K562 (cell line): ENCODE measurements around the gene ERVFRD-1. TPM values are rescaled to one million over a fixed set of nuclear protein-coding genes. Genes with fewer than 3 reads are reported as not detected.

Experiments
- ATAC-seq: fragments of 200-7000 bp; cut with Tn5 transposase; 3 replicates; pipeline ENCODE4 v1.9.1; 2020; ENCODE audit warnings: moderate library complexity
- BruUV-seq: library from RNA; stranded (reverse); fragments of 400-500 nt; replicated peaks from 2 replicates; lab custom pipeline; 2021; lab: Mats Ljungman, UMichigan
- CTCF ChIA-PET: fragments of 300-600 bp; formaldehyde crosslinking; extraction: SDS; loops from one replicate; lab custom pipeline; 2021; ENCODE audit warnings: low intra/inter-chr PET ratio; lab: Yijun Ruan, JAX
- POLR2A ChIA-PET: fragments of 300-600, 350-650 bp; sonication (Branson Sonifier 250); formaldehyde crosslinking; extraction: SDS; loops from one replicate; lab custom pipeline; 2021; ENCODE audit warnings: antibody characterized with exemption, inconsistent platforms; lab: Yijun Ruan, JAX
- DNase-seq, 4 experiments: peaks; one replicate each; pipeline versions ENCODE4 v3.0.0 to v3.0.0-alpha.2; 2011 to 2018; ENCODE audit warnings: low spot score in 3 of 4, mixed read lengths in 3 of 4; ENCODE audit errors: extremely low read depth in 1 of 4
- FAIRE-seq: peaks from 2 replicates; lab custom pipeline; 2011; peaks lifted over from hg19 to GRCh38; lab: Jason Lieb, UNC
- H2AFZ ChIP-seq: 2 replicates; pipeline ENCODE4 v1.6.0; 2011; ENCODE audit warnings: low read depth, low read length, control low read depth, inconsistent platforms
- H3K27ac ChIP-seq: fragments of 200-600 bp; 3 replicates; pipeline ENCODE4 v1.8.0; 2011; ENCODE audit warnings: low read depth, mild to moderate bottlenecking, control low read depth, inconsistent platforms, low read length, moderate library complexity, mixed read lengths; ENCODE audit errors: extremely low read depth
- H3K27me3 ChIP-seq, 2 experiments: fragments of 300-600 bp in 1 of 2; 2 replicates in 1 of 2; 3 replicates in 1 of 2; pipeline versions ENCODE4 v1.6.0 to v1.8.0; 2011; ENCODE audit warnings: inconsistent platforms in 2 of 2, low read length in 2 of 2, mild to moderate bottlenecking in 1 of 2, mixed read lengths in 1 of 2, moderate library complexity in 1 of 2; ENCODE audit not compliant: control insufficient read depth in 2 of 2, insufficient read depth in 2 of 2
- H3K36me3 ChIP-seq: fragments of 300-600 bp; 3 replicates; pipeline ENCODE4 v1.8.0; 2011; ENCODE audit warnings: mild to moderate bottlenecking, low read length, inconsistent platforms; ENCODE audit not compliant: control insufficient read depth, insufficient read depth
- H3K4me1 ChIP-seq, 2 experiments: fragments of 200-600 bp in 1 of 2; replicated peaks in 1 of 2; 2 replicates in 1 of 2; 3 replicates in 1 of 2; pipeline versions ENCODE4 v1.5.1 to v1.8.0; 2011; ENCODE audit warnings: inconsistent platforms in 2 of 2, low read length in 2 of 2, mild to moderate bottlenecking in 1 of 2, mixed read lengths in 1 of 2, moderate library complexity in 1 of 2; ENCODE audit not compliant: control insufficient read depth in 2 of 2, insufficient read depth in 2 of 2
- H3K4me2 ChIP-seq: 2 replicates; pipeline ENCODE4 v1.6.1; 2011; ENCODE audit warnings: low read length, control low read depth, inconsistent platforms, mixed read lengths; ENCODE audit not compliant: insufficient read depth
- H3K4me3 ChIP-seq: fragments of 200-600 bp; sonication (generic), shearing (Covaris generic); 2 replicates; pipeline ENCODE4 v1.5.1; 2016; ENCODE audit warnings: control low read depth, inconsistent platforms
- H3K79me2 ChIP-seq: fragments of 200-600 bp; 3 replicates; pipeline ENCODE4 v1.8.0; 2011; ENCODE audit warnings: low read length, inconsistent platforms; ENCODE audit not compliant: control insufficient read depth, insufficient read depth
- H3K9ac ChIP-seq, 2 experiments: 2 replicates each; pipeline versions ENCODE4 v1.6.0 to v1.6.1; 2011; ENCODE audit warnings: low read depth in 2 of 2, low read length in 2 of 2, control low read depth in 1 of 2, inconsistent platforms in 1 of 2, mild to moderate bottlenecking in 1 of 2, mixed read lengths in 1 of 2; ENCODE audit not compliant: insufficient read depth in 1 of 2
- H3K9me1 ChIP-seq: one replicate; pipeline ENCODE4 v1.6.0; 2011; ENCODE audit warnings: inconsistent platforms, mild to moderate bottlenecking, low read length, moderate library complexity; ENCODE audit not compliant: control insufficient read depth, insufficient read depth
- H3K9me3 ChIP-seq: replicated peaks from 2 replicates; pipeline ENCODE4 v1.5.1; 2011; ENCODE audit warnings: low read depth, low read length, inconsistent platforms; ENCODE audit not compliant: control insufficient read depth, insufficient read depth
- H4K20me1 ChIP-seq: replicated peaks from 2 replicates; pipeline ENCODE4 v1.6.1; 2011; ENCODE audit warnings: low read length, inconsistent platforms, mixed read lengths; ENCODE audit not compliant: control insufficient read depth, insufficient read depth
- BRCA1 ChIP-seq, 2 experiments: fragments of 450-650 bp in 1 of 2; sonication (generic) in 1 of 2; formaldehyde crosslinking in 1 of 2; IDR thresholded peaks; 2 replicates each; pipeline versions ENCODE4 v1.5.0 to v1.6.1; 2017 to 2020; ENCODE audit warnings: mild to moderate bottlenecking in 1 of 2, missing genetic modification reagents in 1 of 2
- EGR1 ChIP-seq: fragments of 450-650 bp; conservative IDR thresholded peaks from 2 replicates; pipeline ENCODE4 v1.6.1; 2017; ENCODE audit warnings: mild to moderate bottlenecking
- FOXA3 ChIP-seq, 2 experiments: fragments of 450-650 bp in 1 of 2; sonication (generic) in 1 of 2; formaldehyde crosslinking; IDR thresholded peaks in 1 of 2; conservative IDR thresholded peaks in 1 of 2; 2 replicates each; pipeline versions ENCODE4 v1.4.0 to v1.8.0; 2020 to 2022; ENCODE audit warnings: mild to moderate bottlenecking in 2 of 2, missing genetic modification reagents in 1 of 2
- FOXK2 ChIP-seq, 2 experiments: fragments of 450-650 bp; IDR thresholded peaks in 1 of 2; conservative IDR thresholded peaks in 1 of 2; 2 replicates each; pipeline ENCODE4 v1.6.1; 2016; ENCODE audit warnings: low read depth in 2 of 2, mild to moderate bottlenecking in 1 of 2
- GATAD2B ChIP-seq: fragments of 450-650 bp; IDR thresholded peaks from 2 replicates; pipeline ENCODE4 v1.6.1; 2017; ENCODE audit warnings: mild to moderate bottlenecking, borderline replicate concordance
- HBP1 ChIP-seq: fragments of 450-650 bp; formaldehyde crosslinking; IDR thresholded peaks from 2 replicates; pipeline ENCODE4 v1.4.0; 2022; ENCODE audit warnings: missing genetic modification characterization
- MAFK ChIP-seq: IDR thresholded peaks from 2 replicates; pipeline ENCODE4 v1.6.1; 2011; ENCODE audit warnings: low read length, improper control_type of control experiment
- NR0B1 ChIP-seq: fragments of 450-650 bp; IDR thresholded peaks from one replicate; pipeline ENCODE4 v1.6.1; 2018; ENCODE audit warnings: mild to moderate bottlenecking, moderate library complexity; ENCODE audit not compliant: partially characterized antibody
- POLR2AphosphoS2 ChIP-seq: IDR thresholded peaks from 2 replicates; pipeline ENCODE4 v1.6.1; 2012; ENCODE audit warnings: low read length, improper control_type of control experiment
- PPARD ChIP-seq: fragments of 250-450 bp; sonication (Bioruptor Pico); IDR thresholded peaks from 2 replicates; pipeline ENCODE4 v1.8.0; 2022; ENCODE audit warnings: inconsistent platforms, mild to moderate bottlenecking, moderate library complexity
- RBBP5 ChIP-seq: fragments of 200-600 bp; sonication (generic); IDR thresholded peaks from 2 replicates; pipeline ENCODE4 v1.6.1; 2012; ENCODE audit warnings: borderline replicate concordance, mild to moderate bottlenecking, low read length, control low read depth, inconsistent platforms; ENCODE audit not compliant: insufficient read depth, poor library complexity, severe bottlenecking
- RHOXF2B ChIP-seq: fragments of 250-450 bp; sonication (Bioruptor Pico); conservative IDR thresholded peaks from 2 replicates; pipeline ENCODE4 v1.5.1; 2021
- SIN3A ChIP-seq, 2 experiments: fragments of 150-350 bp in 1 of 2; IDR thresholded peaks; 2 replicates each; pipeline ENCODE4 v1.6.1; 2011 to 2016; ENCODE audit warnings: borderline replicate concordance in 2 of 2, low read depth in 2 of 2, low read length in 2 of 2, mild to moderate bottlenecking in 2 of 2, moderate library complexity in 2 of 2; ENCODE audit not compliant: control insufficient read depth in 1 of 2
- TFAM ChIP-seq: fragments of 250-450 bp; sonication (Bioruptor Pico); conservative IDR thresholded peaks from 2 replicates; pipeline ENCODE4 v1.5.0; 2021; ENCODE audit warnings: mild to moderate bottlenecking, moderate library complexity
- ZC3H8 ChIP-seq: fragments of 450-650 bp; IDR thresholded peaks from 2 replicates; pipeline ENCODE4 v1.6.1; 2017
- ZNF274 ChIP-seq: IDR thresholded peaks from 2 replicates; pipeline ENCODE4 v1.6.1; 2011; ENCODE audit warnings: low read depth, mild to moderate bottlenecking, low read length, moderate library complexity, borderline replicate concordance
- ZNF561 ChIP-seq: fragments of 450-650 bp; formaldehyde crosslinking; conservative IDR thresholded peaks from 2 replicates; pipeline ENCODE4 v1.4.0; 2020; ENCODE audit warnings: mild to moderate bottlenecking, moderate library complexity
- in situ Hi-C: fragments of 300-500 bp; cut with MboI; formaldehyde crosslinking; loops from 4 replicates; pipeline ENCODE4 v1.15.0; 2018; ENCODE audit warnings: inconsistent platforms, mixed read lengths
- intact Hi-C: fragments of 100-400 bp; cut with micrococcal nuclease; formaldehyde crosslinking; loops from 2 replicates; pipeline ENCODE4 v1.14.2; 2022
- polyA plus RNA-seq, 8 experiments: library from polyadenylated mRNA; depleted of rRNA in 4 of 8; stranded (reverse) in 5 of 8; unstranded in 3 of 8; fragments of >200 nt; fragmentation: Nextera tagmentation in 2 of 8; fragmentation: Illumina TruSeq in 1 of 8; extraction: Ambion mirVana in 2 of 8; extraction: Trizol in 1 of 8; gene quantifications; 2 replicates each; pipeline versions ENCODE4 v1.2.1 to v1.2.3, GENCODE V29; 2011 to 2014; ENCODE audit warnings: inconsistent platforms in 1 of 8, missing spikeins in 1 of 8
- total RNA-seq, 7 experiments: library from RNA; depleted of rRNA in 6 of 7; stranded (reverse); fragments of >200 nt in 6 of 7; fragmentation: Illumina TruSeq in 2 of 7; extraction: Trizol in 2 of 7; gene quantifications; 2 replicates each; pipeline versions ENCODE4 v1.2.1 to v1.2.3, GENCODE V29; 2011 to 2021; ENCODE audit warnings: low replicate concordance in 1 of 7

The ERVFRD-1 gene
- total and polyA plus RNA-seq, 9 of the 15 experiments (the other 6 are each of a cell fraction or from before 2014, with no cell fraction given), result 0.05 to 0.14 (median 0.09) TPM; not detected in 2

GRCh38 chr6:11155589-11155988, 44.1 kb upstream of the ERVFRD-1 start:
- ChIA-PET POLR2A (interaction anchor here (0.6 to 1.3 kb wide), 2 partner anchors 15 to 1789 kb away, joined by 3 to 4 read pairs; no protein-coding TSS in a partner anchor), CTCF (no interaction called here)
- H3K4me2 ChIP-seq, result no peak overlapping the region
- H3K9me3 ChIP-seq, result no peaks in the 10 kb centered on the region
- H3K4me1 ChIP-seq, result no peaks in the 10 kb centered on the region; a peak in 2 of 5 replicates
- FAIRE-seq (no peak), DNase-seq (no peak), ATAC-seq (no peak)
- H3K79me2 ChIP-seq, result no peaks in the 10 kb centered on the region
- BruUV-seq, result no TSS peak
- H3K4me3 ChIP-seq, result no peak overlapping the region
- H3K36me3 ChIP-seq, result no peaks in the 10 kb centered on the region
- H4K20me1 ChIP-seq, result no peaks in the 10 kb centered on the region
- H3K27ac ChIP-seq, result no peak overlapping the region
- intact Hi-C loops (no loop called here), in situ Hi-C loops (no loop called here)
- TF ChIP-seq ZNF274 (no peak), EGR1 (no peak), RHOXF2B (CRISPR knock-in tag) (no peak), MAFK (no peak), ZNF561 (CRISPR knock-in tag) (no peak), NR0B1 (no peak), FOXA3 (CRISPR knock-in tag; conservative IDR thresholded peaks at IDR 0.05 in 1 of 2, IDR thresholded peaks at IDR 0.05 in 1 of 2) (no peak), ZC3H8 (no peak), BRCA1 (IDR thresholded peaks at IDR 0.05) (no peak), BRCA1 (CRISPR knock-in tag; IDR thresholded peaks at IDR 0.05) (no peak), POLR2AphosphoS2 (no peak), HBP1 (CRISPR knock-in tag) (no peak), PPARD (CRISPR knock-in tag) (no peak), GATAD2B (no peak), SIN3A (IDR thresholded peaks at IDR 0.05; ENCODE audit: borderline replicate concordance in 2 of 2, control insufficient read depth in 1 of 2, low read depth in 2 of 2, low read length in 2 of 2) (no peak), FOXK2 (conservative IDR thresholded peaks at IDR 0.05 in 1 of 2, IDR thresholded peaks at IDR 0.05 in 1 of 2; ENCODE audit: low read depth in 2 of 2) (no peak), RBBP5 (no peak), TFAM (CRISPR knock-in tag) (no peak)
- no peak overlapping the region for H3K9ac ChIP-seq
- no peaks in the 10 kb centered on the region for H3K9me1 ChIP-seq
- H3K27me3 ChIP-seq, result peaks cover 0 to 7% of the 10 kb centered on the region in 2 experiments; a peak in 2 of 5 replicates
- no peak overlapping the region for H2AFZ ChIP-seq
